ENCODE results near the gene LALBA. TPM values are rescaled to one million over a fixed set of nuclear protein-coding genes. Genes with fewer than 3 reads are reported as not detected.
A peak's percentile ranks its signal among the peaks of the same experiment; 100 is the strongest.
"Not testable (repeated sequence)": the region's sequence is repeated elsewhere in the genome, so short reads cannot be mapped to it uniquely, and the experiment has no call there.

The LALBA gene
- total RNA-seq: not detected

- ATAC-seq (no peak), DNase-seq (ENCODE audit: low spot score) (no peak)
Observed at GRCh38 chr12:48569946-48570345, at the start of gene LALBA. LALBA (minus strand) TSS chr12:48570046; CDS start chr12:48570020, 26 bp downstream.

- ATAC-seq (peak; percentile 100), DNase-seq (ENCODE audit: low spot score) (peak; percentile 69)
Observed at GRCh38 chr12:48618541-48618940, 48.7 kb upstream of the LALBA start.

GRCh38 chr12:48615681-48616080 lies 45.8 kb upstream of the LALBA start:
- DNase-seq (ENCODE audit: low spot score): no peak
- ATAC-seq: no peak

GRCh38 chr12:48613321-48613720 lies 43.5 kb upstream of the LALBA start:
- DNase-seq (ENCODE audit: low spot score) (no peak), ATAC-seq (no peak)

- ATAC-seq (no peak), DNase-seq (ENCODE audit: low spot score) (no peak)
Observed at GRCh38 chr12:48602192-48602989, 32.5 kb upstream of the LALBA start.

- DNase-seq (ENCODE audit: low spot score) (no peak), ATAC-seq (no peak)
Observed at GRCh38 chr12:48601013-48601756, 31.3 kb upstream of the LALBA start.

GRCh38 chr12:48600552-48600951 lies 30.7 kb upstream of the LALBA start:
- DNase-seq (ENCODE audit: low spot score) (no peak), ATAC-seq (no peak)

- ATAC-seq (no peak), DNase-seq (ENCODE audit: low spot score) (no peak)
Observed at GRCh38 chr12:48592591-48593086, 22.8 kb upstream of the LALBA start.

GRCh38 chr12:48586361-48586760 lies 16.5 kb upstream of the LALBA start:
- ATAC-seq (no peak), DNase-seq (ENCODE audit: low spot score) (no peak)

- no peak for DNase-seq (ENCODE audit: low spot score)
- no peak for ATAC-seq
Observed at GRCh38 chr12:48583728-48584127, 13.9 kb upstream of the LALBA start.

- ATAC-seq (no peak), DNase-seq (ENCODE audit: low spot score) (no peak)
Observed at GRCh38 chr12:48580831-48581230, 11.0 kb upstream of the LALBA start.

GRCh38 chr12:48572326-48572725 lies 2.5 kb upstream of the LALBA start:
- ATAC-seq: no peak
- no peak for DNase-seq (ENCODE audit: low spot score)

- DNase-seq (ENCODE audit: low spot score) (no peak), ATAC-seq (no peak)
Observed at GRCh38 chr12:48567731-48568130, 2.1 kb downstream of the LALBA start.

GRCh38 chr12:48557919-48558318 lies 11.9 kb downstream of the LALBA start:
- no peak for ATAC-seq

GRCh38 chr12:48556631-48557030 lies 13.2 kb downstream of the LALBA start:
- DNase-seq (ENCODE audit: low spot score): no peak
- no peak for ATAC-seq

More at GRCh38 chr12:48557919-48558318, 11.9 kb downstream of the LALBA start:
- DNase-seq (ENCODE audit: low spot score): no peak

- not testable (repeated sequence) for DNase-seq (ENCODE audit: low spot score); ATAC-seq
Observed at GRCh38 chr12:48553666-48554343, 16.0 kb downstream of the LALBA start.

- DNase-seq (ENCODE audit: low spot score); ATAC-seq: not testable (repeated sequence)
Observed at GRCh38 chr12:48551636-48552035, 18.2 kb downstream of the LALBA start.

GRCh38 chr12:48547012-48547411 lies 22.8 kb downstream of the LALBA start:
- not testable (repeated sequence) for ATAC-seq; DNase-seq (ENCODE audit: low spot score)

GRCh38 chr12:48545833-48546469 lies 23.9 kb downstream of the LALBA start:
- ATAC-seq (no peak), DNase-seq (ENCODE audit: low spot score) (no peak)

- DNase-seq (ENCODE audit: low spot score): no peak
- ATAC-seq: peak; percentile 80
Observed at GRCh38 chr12:48542300-48542928, 27.4 kb downstream of the LALBA start.
